Adipose tissue (tissue), 3 donors: ENCODE results near the gene LMO7. TPM values are rescaled to one million over a fixed set of nuclear protein-coding genes. Genes with fewer than 3 reads are reported as not detected.
"Not testable (repeated sequence)": the region's sequence is repeated elsewhere in the genome, so short reads cannot be mapped to it uniquely, and the experiment has no call there.

Experiments
- H3K27ac ChIP-seq: one replicate; pipeline ENCODE4 v1.5.1; 2013; ENCODE audit warnings: low read depth, low read length
- WGBS, 3 donors: extraction: QIAGEN DNeasy Blood & Tissue Kit; methylation state at CpG; one replicate each; pipeline ENCODE4 v1.1.7; 2013; 5-methylcytosine and 5-hydroxymethylcytosine counted together
- polyA plus RNA-seq, 3 donors: library from polyadenylated mRNA; stranded (reverse); fragments of 200-250 nt; gene quantifications; one replicate each; pipeline ENCODE4 v1.2.3, GENCODE V29; 2013
- donor health status: healthy with polysubstance abuse.
- donor health status: Bipolar disorder and iron deficiency.
- donor health status: healthy.

LMO7 gene
- polyA plus RNA-seq, 3 donors = 2.4 to 10.4 (median 5.0) TPM

- 61 to 91% (median 90%) methylated on average over 1 of the region's 1 CpG for WGBS, 3 donors
- H3K27ac ChIP-seq = no peak overlapping the region
Measured at GRCh38 chr13:75643182-75643581, 7.1 kb downstream of the LMO7 start.

GRCh38 chr13:75643693-75644092 is 7.6 kb downstream of the LMO7 start:
- no peak overlapping the region for H3K27ac ChIP-seq

GRCh38 chr13:75645141-75645540 is 9.0 kb downstream of the LMO7 start:
- H3K27ac ChIP-seq = no peak overlapping the region
- WGBS, 3 donors = 94 to 95% (median 95%) methylated on average over 3 of the region's 3 CpGs

GRCh38 chr13:75647126-75647784 is 11.1 kb downstream of the LMO7 start:
- H3K27ac ChIP-seq = no peak overlapping the region
- WGBS, 3 donors = 90 to 96% (median 93%) methylated on average over 1 of the region's 1 CpG

- no peak overlapping the region for H3K27ac ChIP-seq
- WGBS, 3 donors = 96 to 98% (median 96%) methylated on average over 2 of the region's 2 CpGs
Measured at GRCh38 chr13:75648446-75648845, 12.3 kb downstream of the LMO7 start.

- WGBS, 3 donors = 75 to 98% (median 76%) methylated on average over 2 of the region's 2 CpGs
- no peak overlapping the region for H3K27ac ChIP-seq
Measured at GRCh38 chr13:75651013-75651412, 14.9 kb downstream of the LMO7 start.

- H3K27ac ChIP-seq = no peak overlapping the region
- 87 to 95% (median 90%) methylated on average over 2 of the region's 2 CpGs for WGBS, 3 donors
Measured at GRCh38 chr13:75652726-75653125, 16.6 kb downstream of the LMO7 start.

GRCh38 chr13:75656425-75656989 is 20.4 kb downstream of the LMO7 start:
- no peak overlapping the region for H3K27ac ChIP-seq
- 96 to 100% (median 99%) methylated on average over 3 of the region's 3 CpGs for WGBS, 3 donors

- no peak overlapping the region for H3K27ac ChIP-seq
- 93 to 97% (median 94%) methylated on average over 1 of the region's 1 CpG for WGBS, 3 donors
Measured at GRCh38 chr13:75657111-75657510, 21.0 kb downstream of the LMO7 start.

- no peak overlapping the region for H3K27ac ChIP-seq
- WGBS, 3 donors = 78 to 90% (median 84%) methylated on average over 3 of the region's 3 CpGs
Measured at GRCh38 chr13:75660694-75661093, 24.6 kb downstream of the LMO7 start.

- no peak overlapping the region for H3K27ac ChIP-seq
- 33 to 83% (median 79%) methylated on average over 4 of the region's 4 CpGs for WGBS, 3 donors
Measured at GRCh38 chr13:75661443-75661842, 25.3 kb downstream of the LMO7 start.

- 68 to 76% (median 70%) methylated on average over 1 of the region's 1 CpG for WGBS, 3 donors
Measured at GRCh38 chr13:75666646-75667351, 30.7 kb downstream of the LMO7 start.

GRCh38 chr13:75669706-75670105 is 33.6 kb downstream of the LMO7 start:
- H3K27ac ChIP-seq = no peak overlapping the region

More at GRCh38 chr13:75666646-75667351, 30.7 kb downstream of the LMO7 start:
- H3K27ac ChIP-seq = no peak overlapping the region

- WGBS, 3 donors = 77 to 99% (median 91%) methylated on average over 1 of the region's 1 CpG
Measured at GRCh38 chr13:75670496-75670895, 34.4 kb downstream of the LMO7 start.

GRCh38 chr13:75675421-75675820 is 39.3 kb downstream of the LMO7 start:
- H3K27ac ChIP-seq = no peak overlapping the region

More at GRCh38 chr13:75670496-75670895, 34.4 kb downstream of the LMO7 start:
- H3K27ac ChIP-seq = no peak overlapping the region

- H3K27ac ChIP-seq = no peak overlapping the region
- WGBS, 3 donors = 97 to 100% (median 98%) methylated on average over 1 of the region's 1 CpG
Measured at GRCh38 chr13:75679459-75679858, 43.3 kb downstream of the LMO7 start.

GRCh38 chr13:75680251-75680650 is 44.1 kb downstream of the LMO7 start:
- H3K27ac ChIP-seq = not testable (repeated sequence)
- WGBS, 3 donors = 85 to 99% (median 95%) methylated on average over 2 of the region's 2 CpGs

GRCh38 chr13:75682326-75682725 is 46.2 kb downstream of the LMO7 start:
- 65 to 79% (median 77%) methylated on average over 1 of the region's 1 CpG for WGBS, 3 donors

GRCh38 chr13:75685239-75685697 is 49.1 kb downstream of the LMO7 start:
- WGBS, 3 donors = 69 to 75% (median 72%) methylated on average over 2 of the region's 2 CpGs
- H3K27ac ChIP-seq = no peak overlapping the region

More at GRCh38 chr13:75682326-75682725, 46.2 kb downstream of the LMO7 start:
- H3K27ac ChIP-seq = no peak overlapping the region
